H1 (cell line): ENCODE results near the gene CPNE5. TPM values are rescaled to one million over a fixed set of nuclear protein-coding genes. Genes with fewer than 3 reads are reported as not detected.

ENCODE experiments used
- CTCF ChIA-PET: fragments of 300-600 bp; sonication (Branson Sonifier 250); formaldehyde crosslinking; loops from one replicate; lab custom pipeline; 2021; ENCODE audit not compliant: partially characterized antibody; lab: Charles Lee
- POLR2A ChIA-PET: fragments of 300-600 bp; sonication (Branson Sonifier 250); formaldehyde crosslinking; loops from one replicate; lab custom pipeline; 2021; ENCODE audit warnings: inconsistent platforms; ENCODE audit not compliant: partially characterized antibody; lab: Charles Lee
- DNase-seq, 2 experiments: peaks; one replicate each; pipeline versions ENCODE4 v3.0.0 to v3.0.0-alpha.2; 2010 to 2022; ENCODE audit warnings: low spot score in 2 of 2, low read depth in 1 of 2, mixed read lengths in 1 of 2
- FAIRE-seq: peaks from 2 replicates; lab custom pipeline; 2011; peaks lifted over from hg19 to GRCh38; lab: Jason Lieb, UNC
- H2AFZ ChIP-seq: 2 replicates; pipeline ENCODE4 v1.8.1; 2012; ENCODE audit warnings: low read length, inconsistent platforms
- H2AK5ac ChIP-seq: 2 replicates; pipeline ENCODE4 v1.6.1; 2013; ENCODE audit warnings: low read depth, low read length
- H2BK120ac ChIP-seq: replicated peaks from 2 replicates; pipeline ENCODE3; 2013; ENCODE audit warnings: low read depth, low read length, inconsistent platforms
- H2BK12ac ChIP-seq: 2 replicates; pipeline ENCODE4 v1.6.1; 2013; ENCODE audit warnings: low read depth, low read length
- H2BK15ac ChIP-seq: 2 replicates; pipeline ENCODE4 v1.6.1; 2013; ENCODE audit warnings: low read length
- H2BK20ac ChIP-seq: 2 replicates; pipeline ENCODE4 v1.6.1; 2013; ENCODE audit warnings: low read length
- H2BK5ac ChIP-seq: 2 replicates; pipeline ENCODE4 v1.6.1; 2013; ENCODE audit warnings: low read depth, low read length
- H3K14ac ChIP-seq: 2 replicates; pipeline ENCODE4 v1.6.1; 2013; ENCODE audit warnings: inconsistent platforms; ENCODE audit not compliant: insufficient read length
- H3K18ac ChIP-seq: 2 replicates; pipeline ENCODE4 v1.6.1; 2013; ENCODE audit warnings: low read length; ENCODE audit errors: extremely low read depth
- H3K23ac ChIP-seq: 2 replicates; pipeline ENCODE4 v1.6.1; 2013; ENCODE audit warnings: inconsistent platforms; ENCODE audit not compliant: insufficient read length
- H3K23me2 ChIP-seq: 2 replicates; pipeline ENCODE4 v1.6.1; 2013; ENCODE audit warnings: low read depth, low read length
- H3K27ac ChIP-seq: 2 replicates; pipeline ENCODE4 v1.6.1; 2011; ENCODE audit warnings: low read depth, low read length, inconsistent platforms
- H3K27me3 ChIP-seq, 4 experiments: replicated peaks in 1 of 4; 1 replicate in 1 of 4; 2 replicates in 3 of 4; pipeline versions ENCODE4 v1.6.1 to v1.8.1; 2011 to 2013; ENCODE audit warnings: low read length in 3 of 4, mild to moderate bottlenecking in 3 of 4, inconsistent platforms in 2 of 4, mixed read lengths in 2 of 4, moderate library complexity in 1 of 4; ENCODE audit not compliant: control insufficient read depth in 3 of 4, insufficient read depth in 3 of 4; ENCODE audit errors: extremely low read depth in 1 of 4
- H3K36me3 ChIP-seq, 4 experiments: 2 replicates each; pipeline versions ENCODE4 v1.6.1 to v1.8.1; 2011 to 2013; ENCODE audit warnings: mild to moderate bottlenecking in 4 of 4, low read length in 3 of 4, moderate library complexity in 2 of 4, control low read depth in 1 of 4, inconsistent platforms in 1 of 4; ENCODE audit not compliant: insufficient read depth in 4 of 4, control insufficient read depth in 2 of 4
- H3K4ac ChIP-seq: replicated peaks from 2 replicates; pipeline ENCODE3; 2013; ENCODE audit warnings: low read length, low read depth, mixed read lengths, inconsistent platforms; ENCODE audit not compliant: insufficient read length
- H3K4me1 ChIP-seq, 4 experiments: replicated peaks in 1 of 4; 1 replicate in 1 of 4; 2 replicates in 3 of 4; pipeline versions ENCODE4 v1.6.1 to v1.8.1; 2011 to 2013; ENCODE audit warnings: low read length in 3 of 4, inconsistent platforms in 2 of 4, mixed read lengths in 1 of 4; ENCODE audit not compliant: insufficient read depth in 4 of 4, control insufficient read depth in 3 of 4
- H3K4me2 ChIP-seq, 2 experiments: 2 replicates each; pipeline versions ENCODE4 v1.6.1 to v1.8.1; 2011 to 2013; ENCODE audit warnings: low read depth in 2 of 2, low read length in 2 of 2, control low read depth in 1 of 2, inconsistent platforms in 1 of 2, mild to moderate bottlenecking in 1 of 2; ENCODE audit not compliant: insufficient read depth in 1 of 2
- H3K4me3 ChIP-seq, 4 experiments: fragments of 200-600, 300-600 bp in 1 of 4; sonication (generic), shearing (Covaris generic), sonication (Bioruptor Twin) in 1 of 4; 2 replicates each; pipeline versions ENCODE4 v1.5.1 to v1.8.1; 2011 to 2016; ENCODE audit warnings: low read length in 4 of 4, low read depth in 3 of 4, control low read depth in 2 of 4, inconsistent platforms in 2 of 4, mild to moderate bottlenecking in 2 of 4, mixed read lengths in 1 of 4, moderate library complexity in 1 of 4; ENCODE audit not compliant: insufficient read depth in 2 of 4; ENCODE audit errors: extremely low read depth in 1 of 4
- H3K56ac ChIP-seq: replicated peaks from 2 replicates; pipeline ENCODE3; 2013; ENCODE audit warnings: low read depth, mild to moderate bottlenecking, mixed read lengths, low read length, inconsistent platforms; ENCODE audit not compliant: insufficient read length
- H3K79me1 ChIP-seq: 2 replicates; pipeline ENCODE4 v1.6.1; 2013; ENCODE audit warnings: low read depth, low read length, control low read depth
- H3K79me2 ChIP-seq, 2 experiments: 2 replicates each; pipeline versions ENCODE4 v1.6.1 to v1.8.1; 2012 to 2013; ENCODE audit warnings: low read length in 2 of 2, mild to moderate bottlenecking in 2 of 2, inconsistent platforms in 1 of 2; ENCODE audit not compliant: insufficient read depth in 2 of 2, control insufficient read depth in 1 of 2
- H3K9ac ChIP-seq, 4 experiments: replicated peaks in 1 of 4; 1 replicate in 1 of 4; 2 replicates in 3 of 4; pipeline versions ENCODE4 v1.6.1 to v1.8.1; 2011 to 2013; ENCODE audit warnings: low read depth in 3 of 4, low read length in 3 of 4, control low read depth in 2 of 4, mild to moderate bottlenecking in 2 of 4, moderate library complexity in 2 of 4, inconsistent platforms in 1 of 4; ENCODE audit errors: extremely low read depth in 1 of 4
- H3K9me3 ChIP-seq, 2 experiments: 2 replicates each; pipeline versions ENCODE4 v1.6.1 to v1.8.1; 2012 to 2013; ENCODE audit warnings: mild to moderate bottlenecking in 2 of 2, moderate library complexity in 2 of 2, control low read depth in 1 of 2, inconsistent platforms in 1 of 2, low read depth in 1 of 2, low read length in 1 of 2, mixed read lengths in 1 of 2; ENCODE audit not compliant: insufficient read depth in 2 of 2
- H4K20me1 ChIP-seq, 2 experiments: replicated peaks in 1 of 2; 2 replicates each; pipeline versions ENCODE3 to v1.8.1; 2011 to 2013; ENCODE audit warnings: inconsistent platforms in 2 of 2, low read length in 2 of 2, mild to moderate bottlenecking in 1 of 2; ENCODE audit not compliant: insufficient read depth in 2 of 2, control insufficient read depth in 1 of 2
- H4K5ac ChIP-seq: 2 replicates; pipeline ENCODE4 v1.6.1; 2013; ENCODE audit warnings: low read length, low read depth, mixed read lengths, inconsistent platforms; ENCODE audit not compliant: insufficient read length
- H4K8ac ChIP-seq: 2 replicates; pipeline ENCODE4 v1.8.0; 2013; ENCODE audit warnings: mild to moderate bottlenecking, moderate library complexity, low read length, inconsistent platforms; ENCODE audit not compliant: insufficient read depth; ENCODE audit errors: extremely low read depth
- H4K91ac ChIP-seq: replicated peaks from 2 replicates; pipeline ENCODE3; 2013; ENCODE audit warnings: low read length, mixed read lengths, inconsistent platforms; ENCODE audit not compliant: insufficient read length
- ASH2L ChIP-seq: fragments of 200-600, 300-600 bp; sonication (generic); IDR thresholded peaks from one replicate; pipeline ENCODE4 v1.7.1; 2017; ENCODE audit warnings: low read length
- BCL11A ChIP-seq, 2 experiments: IDR thresholded peaks; one replicate each; pipeline ENCODE4 v1.6.1; 2011; ENCODE audit warnings: low read depth in 2 of 2, low read length in 2 of 2, mild to moderate bottlenecking in 2 of 2
- CTBP2 ChIP-seq: IDR thresholded peaks from 2 replicates; pipeline ENCODE4 v1.7.0; 2011; ENCODE audit warnings: borderline replicate concordance, mild to moderate bottlenecking, moderate library complexity, mixed read lengths, low read length; ENCODE audit not compliant: insufficient read depth, insufficient read length
- GTF2F1 ChIP-seq: IDR thresholded peaks from 2 replicates; pipeline ENCODE4 v1.6.1; 2012; ENCODE audit warnings: low read depth, low read length, improper control_type of control experiment, borderline replicate concordance
- JUND ChIP-seq: IDR thresholded peaks from 2 replicates; pipeline ENCODE4 v1.6.1; 2011; ENCODE audit warnings: mild to moderate bottlenecking, improper control_type of control experiment, low read length
- NANOG ChIP-seq: IDR thresholded peaks from 2 replicates; pipeline ENCODE4 v1.6.1; 2011; ENCODE audit warnings: low read length, low read depth, mild to moderate bottlenecking, inconsistent platforms; ENCODE audit not compliant: insufficient read depth, poor library complexity, severe bottlenecking
- POLR2AphosphoS5 ChIP-seq: IDR thresholded peaks from 2 replicates; pipeline ENCODE4 v1.6.1; 2011; ENCODE audit warnings: low read depth, low read length
- RBBP5 ChIP-seq: IDR thresholded peaks from 2 replicates; pipeline ENCODE4 v1.7.1; 2012; ENCODE audit warnings: low read depth, mild to moderate bottlenecking, inconsistent platforms, low read length, moderate library complexity, borderline replicate concordance
- SP2 ChIP-seq: IDR thresholded peaks from 2 replicates; pipeline ENCODE4 v1.6.1; 2012; ENCODE audit warnings: mild to moderate bottlenecking, low read length, inconsistent platforms
- WGBS, 2 experiments: shearing (Covaris generic) in 1 of 2; methylation state at CpG; one replicate each; pipeline versions ENCODE4 v1.1.6 to v1.1.7; 2013 to 2015; ENCODE audit warnings: low lambda C conversion rate in 2 of 2, mixed read lengths in 2 of 2, inconsistent platforms in 1 of 2, low coverage in 1 of 2, missing lambda C conversion rate in 1 of 2; ENCODE audit not compliant: insufficient replicate concordance in 2 of 2, insufficient coverage in 1 of 2, insufficient read length in 1 of 2; ENCODE audit errors: extremely low coverage in 1 of 2, missing lambda C conversion rate in 1 of 2; 5-methylcytosine and 5-hydroxymethylcytosine counted together
- polyA plus RNA-seq, 7 experiments: library from polyadenylated mRNA; depleted of rRNA in 3 of 7; stranded (reverse) in 5 of 7; unstranded in 2 of 7; fragments of >200 nt in 5 of 7; fragments of 200-250 nt in 2 of 7; gene quantifications; 1 replicate in 5 of 7; 2 replicates in 1 of 7; 4 replicates in 1 of 7; pipeline versions ENCODE4 v1.2.1 to v1.2.3, GENCODE V29; 2011 to 2013; ENCODE audit warnings: missing spikeins in 2 of 7, mixed read lengths in 2 of 7
- total RNA-seq: library from RNA; stranded (reverse); fragmentation: NEBNext Ultra II Directional; extraction: Animal tissue kit (Norgen Biotek cat#: 25700); gene quantifications from 2 replicates; pipeline ENCODE4 v1.2.1, GENCODE V29; 2021
- TF ChIP-seq, protein P1 (sequence below): IDR thresholded peaks from 2 replicates; pipeline ENCODE4 v1.6.1; 2011; ENCODE audit warnings: low read depth, mild to moderate bottlenecking, low read length; ENCODE audit not compliant: insufficient read depth

The CPNE5 gene
- total and polyA plus RNA-seq, 2 of the 8 experiments (the other 6 are each of a cell fraction or from before 2014, with no cell fraction given) = 0.88 to 1.8 TPM

DNA sequence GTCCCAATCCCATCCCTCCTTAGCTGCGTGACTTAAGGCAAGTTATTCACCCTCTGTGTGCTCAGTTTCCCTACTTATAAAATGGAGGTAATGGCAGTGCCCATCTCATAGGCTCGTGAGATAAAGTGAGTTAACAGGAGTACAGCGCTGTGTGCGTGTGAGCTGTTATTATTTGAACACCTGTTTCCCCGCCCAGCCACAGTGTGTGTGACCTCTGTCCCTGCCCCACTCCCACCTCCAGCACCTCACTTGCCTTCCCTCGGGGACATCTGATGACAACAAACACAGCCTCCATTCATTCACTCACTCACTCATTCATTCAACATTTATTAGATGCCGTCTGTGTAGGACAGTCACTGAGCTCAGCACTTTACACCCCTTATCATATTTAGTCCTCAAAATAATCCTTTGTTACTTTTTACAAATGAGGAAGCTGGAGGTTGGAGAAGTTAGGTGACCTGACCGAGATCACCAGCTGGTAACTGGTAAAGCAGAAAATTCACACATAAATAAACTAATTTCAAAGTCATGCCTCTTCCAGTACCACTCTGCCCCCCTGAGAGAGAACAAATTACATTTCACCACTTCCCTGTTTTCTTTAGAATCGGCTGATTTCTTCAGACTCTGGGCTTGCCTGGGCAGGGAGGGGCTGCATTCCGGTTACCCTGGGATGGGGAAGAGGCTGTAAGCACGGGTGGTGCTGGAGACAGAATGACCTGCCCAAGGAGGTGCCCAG, 58.6 kb downstream of the CPNE5 start:
- no peak overlapping the region for H2BK20ac ChIP-seq
- WGBS, 2 experiments = 79% methylated on average over 11 of the region's 11 CpGs; no CpG with 5 or more reads in 1 of the 2 experiments
- FAIRE-seq = no peak
- TF ChIP-seq CTBP2 (no peak), NANOG (no peak), BCL11A (IDR thresholded peaks at IDR 0.05; ENCODE audit: low read depth in 2 of 2, low read length in 2 of 2) (no peak), JUND (no peak), GTF2F1 (no peak), POLR2AphosphoS5 (no peak), SP2 (no peak), ASH2L (no peak), RBBP5 (no peak)
- TF ChIP-seq, protein P1, sequence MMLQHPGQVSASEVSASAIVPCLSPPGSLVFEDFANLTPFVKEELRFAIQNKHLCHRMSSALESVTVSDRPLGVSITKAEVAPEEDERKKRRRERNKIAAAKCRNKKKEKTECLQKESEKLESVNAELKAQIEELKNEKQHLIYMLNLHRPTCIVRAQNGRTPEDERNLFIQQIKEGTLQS = no peak

More for the DNA sequence above, 58.6 kb downstream of the CPNE5 start:
- Histone ChIP-seq H4K8ac (no peak overlapping the region), H3K4me3 (no peak overlapping the region), H3K4me2 (no peak overlapping the region), H2AK5ac (no peak overlapping the region), H3K14ac (no peak overlapping the region), H3K36me3 (no peaks in the 10 kb centered on the region), H3K27me3 (peaks cover 0 to 4% (median 0%) of the 10 kb centered on the region in 4 experiments; a peak in 3 of 7 replicates), H2AFZ (no peak overlapping the region; the same call in 1 of the 2 replicates), H3K27ac (no peak overlapping the region), H2BK15ac (no peak overlapping the region), H3K79me2 (no peaks in the 10 kb centered on the region), H3K4ac (no peak overlapping the region), H2BK120ac (no peak overlapping the region), H3K56ac (no peak overlapping the region), H4K91ac (no peak overlapping the region), H3K18ac (no peak overlapping the region), H2BK5ac (no peak overlapping the region), H3K23me2 (peaks cover 2% of the 10 kb centered on the region; the same call in 1 of the 2 replicates), H3K9me3 (no peaks in the 10 kb centered on the region), H3K23ac (no peak overlapping the region), H3K4me1 (peaks cover 4 to 18% (median 14%) of the 10 kb centered on the region in 4 experiments), H3K79me1 (no peaks in the 10 kb centered on the region), H2BK12ac (no peak overlapping the region; the same call in 1 of the 2 replicates), H4K5ac (no peak overlapping the region), H4K20me1 (no peaks in the 10 kb centered on the region), H3K9ac (no peak overlapping the region)
- ChIA-PET CTCF (interaction anchor here (0.5 to 12.0 kb wide), 11 partner anchors 8 to 237 kb away, joined by 3 to 231 read pairs (median 7); partner anchors contain the start of gene PPIL1), POLR2A (interaction anchor here (1.1 to 3.3 kb wide), 4 partner anchors 8 to 70 kb away, joined by 3 to 15 read pairs (median 4); no protein-coding TSS in a partner anchor)
- DNase-seq = no peak
